Endothelial cell of hepatic sinusoid (primary cell): ENCODE data around the gene MIER3.

Experiments used
- in situ Hi-C: cut with HindIII; loops from 2 replicates; pipeline ENCODE4 v1.10.0; 2017; ENCODE audit warnings: low sequenced_read_pairs

The MIER3 gene

GRCh38 chr5:56900858-56901578 is 50.9 kb downstream of the MIER3 start:
- in situ Hi-C loops, result no loop called here

GRCh38 chr5:56900395-56900794 is 51.5 kb downstream of the MIER3 start:
- in situ Hi-C loops, result no loop called here

- in situ Hi-C loops, result no loop called here
These were observed 53.7 kb downstream of the MIER3 start for GRCh38 chr5:56898213-56898612.

- in situ Hi-C loops, result no loop called here
These were observed 55.2 kb downstream of the MIER3 start for GRCh38 chr5:56896763-56897162.

GRCh38 chr5:56893251-56893951 is 58.5 kb downstream of the MIER3 start:
- in situ Hi-C loops, result no loop called here

- in situ Hi-C loops, result no loop called here
These were observed 70.4 kb downstream of the MIER3 start for GRCh38 chr5:56881571-56881970.

- in situ Hi-C loops, result no loop called here
These were observed 75.6 kb downstream of the MIER3 start for GRCh38 chr5:56876327-56876726.

GRCh38 chr5:56873056-56873455 is 78.9 kb downstream of the MIER3 start:
- in situ Hi-C loops, result no loop called here

- in situ Hi-C loops, result no loop called here
These were observed 80.1 kb downstream of the MIER3 start for GRCh38 chr5:56871777-56872176.
